GM12878 (cell line): ENCODE measurements around the gene KCND3.

Experiments
- ASH2L ChIP-seq: fragments of 300-600, 200-600 bp; sonication (generic); IDR thresholded peaks from 2 replicates; pipeline ENCODE4 v1.6.1; 2017; ENCODE audit warnings: low read depth, mild to moderate bottlenecking, borderline replicate concordance
- CTCF ChIP-seq, 3 experiments: IDR thresholded peaks in 2 of 3; conservative IDR thresholded peaks in 1 of 3; 2 replicates each; pipeline ENCODE4 v1.5.1; 2011; ENCODE audit warnings: low read depth in 3 of 3, low read length in 3 of 3, mild to moderate bottlenecking in 3 of 3, control low read depth in 2 of 3, moderate library complexity in 2 of 3, inconsistent platforms in 1 of 3, mixed read lengths in 1 of 3; ENCODE audit not compliant: control insufficient read depth in 2 of 3, insufficient read depth in 1 of 3; ENCODE audit errors: extremely low read depth in 1 of 3
- POLR2A ChIP-seq: IDR thresholded peaks from 2 replicates; pipeline ENCODE4 v1.6.1; 2011; ENCODE audit warnings: low read depth, mild to moderate bottlenecking, low read length
- SIN3A ChIP-seq: IDR thresholded peaks from 2 replicates; pipeline ENCODE4 v1.6.1; 2012; ENCODE audit warnings: low read depth, low read length, improper control_type of control experiment
- TF ChIP-seq, protein P1 (sequence below): IDR thresholded peaks from 2 replicates; pipeline ENCODE4 v1.6.1; 2012; ENCODE audit warnings: low read depth, low read length, improper control_type of control experiment
- TF ChIP-seq, protein P2 (sequence below): IDR thresholded peaks from 2 replicates; pipeline ENCODE4 v1.6.1; 2012; ENCODE audit warnings: low read length, inconsistent platforms

DNA sequence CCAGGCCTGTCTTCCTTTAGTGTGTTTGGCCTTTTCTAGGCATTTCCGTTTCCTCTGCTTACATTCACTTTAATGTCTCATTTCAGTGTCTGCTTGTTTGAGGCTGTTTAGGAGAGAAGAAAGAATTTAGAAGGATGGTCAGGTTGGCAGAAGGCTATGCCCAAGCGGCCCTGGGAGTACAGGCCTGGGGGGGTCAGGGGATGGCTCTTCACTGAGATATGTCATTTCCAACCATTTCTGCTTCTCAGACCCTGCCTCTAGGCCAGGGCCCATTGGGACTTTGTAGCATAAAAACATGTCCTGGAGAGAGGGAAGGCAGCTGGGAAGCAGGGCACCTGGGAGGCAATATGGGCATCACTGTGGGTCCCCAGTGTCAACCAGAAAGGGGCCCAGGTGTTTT is 147.7 kb downstream of the KCND3 start:
- TF ChIP-seq POLR2A (no peak), CTCF (IDR thresholded peaks at IDR 0.05 in 2 of 3, conservative IDR thresholded peaks at IDR 0.05 in 1 of 3; ENCODE audit: control insufficient read depth in 2 of 3, extremely low read depth in 1 of 3, insufficient read depth in 1 of 3, low read depth in 3 of 3, low read length in 3 of 3) (no peak), ASH2L (no peak), SIN3A (no peak)
- TF ChIP-seq, protein P1, sequence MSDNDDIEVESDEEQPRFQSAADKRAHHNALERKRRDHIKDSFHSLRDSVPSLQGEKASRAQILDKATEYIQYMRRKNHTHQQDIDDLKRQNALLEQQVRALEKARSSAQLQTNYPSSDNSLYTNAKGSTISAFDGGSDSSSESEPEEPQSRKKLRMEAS: no peak
- TF ChIP-seq, protein P2, sequence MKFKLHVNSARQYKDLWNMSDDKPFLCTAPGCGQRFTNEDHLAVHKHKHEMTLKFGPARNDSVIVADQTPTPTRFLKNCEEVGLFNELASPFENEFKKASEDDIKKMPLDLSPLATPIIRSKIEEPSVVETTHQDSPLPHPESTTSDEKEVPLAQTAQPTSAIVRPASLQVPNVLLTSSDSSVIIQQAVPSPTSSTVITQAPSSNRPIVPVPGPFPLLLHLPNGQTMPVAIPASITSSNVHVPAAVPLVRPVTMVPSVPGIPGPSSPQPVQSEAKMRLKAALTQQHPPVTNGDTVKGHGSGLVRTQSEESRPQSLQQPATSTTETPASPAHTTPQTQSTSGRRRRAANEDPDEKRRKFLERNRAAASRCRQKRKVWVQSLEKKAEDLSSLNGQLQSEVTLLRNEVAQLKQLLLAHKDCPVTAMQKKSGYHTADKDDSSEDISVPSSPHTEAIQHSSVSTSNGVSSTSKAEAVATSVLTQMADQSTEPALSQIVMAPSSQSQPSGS: no peak
